MCF 10A (cell line): ENCODE data around the gene SCAPER. TPM values are rescaled to one million over a fixed set of nuclear protein-coding genes. Genes with fewer than 3 reads are reported as not detected.

Experiments used
- BruUV-seq: library from RNA; stranded (reverse); fragments of 400-500 nt; replicated peaks from 2 replicates; lab custom pipeline; 2021; lab: Mats Ljungman, UMichigan
- CTCF ChIA-PET: fragments of 300-600 bp; sonication (Branson Sonifier 250); formaldehyde crosslinking; extraction: SDS; loops from one replicate; lab custom pipeline; 2021; ENCODE audit warnings: antibody characterized with exemption, inconsistent platforms; lab: Yijun Ruan, JAX
- POLR2A ChIA-PET: fragments of 300-600, 350-650 bp; sonication (Branson Sonifier 250); formaldehyde crosslinking; extraction: SDS; loops from one replicate; lab custom pipeline; 2020; ENCODE audit warnings: antibody characterized with exemption, inconsistent platforms; lab: Yijun Ruan, JAX
- DNase-seq: peaks from one replicate; pipeline ENCODE4 v3.0.0-alpha.2; 2018; ENCODE audit not compliant: unreplicated experiment
- H3K27ac Mint-ChIP-seq: one replicate; pipeline ENCODE4 v1.8.0; 2022; ENCODE audit warnings: mild to moderate bottlenecking, low read depth, mixed read lengths; ENCODE audit not compliant: unreplicated experiment
- H3K27me3 Mint-ChIP-seq: one replicate; pipeline ENCODE4 v1.8.0; 2022; ENCODE audit warnings: mixed read lengths; ENCODE audit not compliant: insufficient read depth, unreplicated experiment
- H3K36me3 Mint-ChIP-seq: one replicate; pipeline ENCODE4 v1.8.0; 2022; ENCODE audit warnings: mild to moderate bottlenecking, moderate library complexity, mixed read lengths; ENCODE audit not compliant: insufficient read depth, unreplicated experiment
- H3K4me1 Mint-ChIP-seq: one replicate; pipeline ENCODE4 v1.8.0; 2022; ENCODE audit warnings: mixed read lengths; ENCODE audit not compliant: insufficient read depth, unreplicated experiment
- H3K4me3 Mint-ChIP-seq: one replicate; pipeline ENCODE4 v1.8.0; 2022; ENCODE audit warnings: mild to moderate bottlenecking, moderate library complexity, mixed read lengths; ENCODE audit not compliant: unreplicated experiment
- H3K9me3 Mint-ChIP-seq: one replicate; pipeline ENCODE4 v1.8.0; 2022; ENCODE audit warnings: mixed read lengths; ENCODE audit not compliant: unreplicated experiment
- intact Hi-C: fragments of 100-400 bp; cut with micrococcal nuclease; formaldehyde crosslinking; loops from 2 replicates; pipeline ENCODE4 v1.14.1; 2022
- total RNA-seq: library from RNA; stranded (reverse); gene quantifications from 2 replicates; pipeline ENCODE4 v1.2.3, GENCODE V29; 2022
- TF ChIP-seq, protein P1 (sequence below): fragments of 200-600 bp; IDR thresholded peaks from one replicate; pipeline ENCODE4 v1.8.0; 2022; ENCODE audit warnings: antibody characterized with exemption, mild to moderate bottlenecking; ENCODE audit not compliant: unreplicated experiment

The SCAPER gene
- total RNA-seq, 1 experiment from 2014 or later: 9.5 TPM

DNA sequence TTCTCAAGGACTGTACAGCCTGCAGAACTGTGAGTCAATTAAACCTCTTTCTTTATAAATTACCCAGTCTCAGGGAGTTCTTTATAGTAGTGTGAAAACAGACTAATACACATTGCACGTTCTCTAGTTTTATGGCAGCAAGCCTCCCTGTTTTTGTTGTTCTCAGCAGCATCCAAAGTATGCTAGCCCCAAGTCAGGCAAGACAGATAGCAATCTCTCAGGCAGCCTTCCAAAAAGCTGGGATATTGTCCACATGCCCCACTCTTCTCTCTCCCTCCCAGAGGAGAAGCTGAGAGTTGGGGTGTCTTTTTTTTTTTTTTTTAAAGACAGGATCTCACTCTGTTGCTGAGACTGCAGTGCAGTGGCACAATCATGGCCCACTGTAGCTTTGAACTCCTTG lies 438.0 kb downstream of the SCAPER start:
- POLR2A ChIA-PET: no interaction called here
- Mint-ChIP-seq H3K27ac (no peak overlapping the region), H3K36me3 (no peaks in the 10 kb centered on the region), H3K9me3 (peaks cover 23% of the 10 kb centered on the region), H3K4me1 (no peaks in the 10 kb centered on the region), H3K27me3 (no peaks in the 10 kb centered on the region), H3K4me3 (no peak overlapping the region)
- DNase-seq: no peak
- intact Hi-C loops: no loop called here
- no TSS peak for BruUV-seq
- TF ChIP-seq, protein P1, sequence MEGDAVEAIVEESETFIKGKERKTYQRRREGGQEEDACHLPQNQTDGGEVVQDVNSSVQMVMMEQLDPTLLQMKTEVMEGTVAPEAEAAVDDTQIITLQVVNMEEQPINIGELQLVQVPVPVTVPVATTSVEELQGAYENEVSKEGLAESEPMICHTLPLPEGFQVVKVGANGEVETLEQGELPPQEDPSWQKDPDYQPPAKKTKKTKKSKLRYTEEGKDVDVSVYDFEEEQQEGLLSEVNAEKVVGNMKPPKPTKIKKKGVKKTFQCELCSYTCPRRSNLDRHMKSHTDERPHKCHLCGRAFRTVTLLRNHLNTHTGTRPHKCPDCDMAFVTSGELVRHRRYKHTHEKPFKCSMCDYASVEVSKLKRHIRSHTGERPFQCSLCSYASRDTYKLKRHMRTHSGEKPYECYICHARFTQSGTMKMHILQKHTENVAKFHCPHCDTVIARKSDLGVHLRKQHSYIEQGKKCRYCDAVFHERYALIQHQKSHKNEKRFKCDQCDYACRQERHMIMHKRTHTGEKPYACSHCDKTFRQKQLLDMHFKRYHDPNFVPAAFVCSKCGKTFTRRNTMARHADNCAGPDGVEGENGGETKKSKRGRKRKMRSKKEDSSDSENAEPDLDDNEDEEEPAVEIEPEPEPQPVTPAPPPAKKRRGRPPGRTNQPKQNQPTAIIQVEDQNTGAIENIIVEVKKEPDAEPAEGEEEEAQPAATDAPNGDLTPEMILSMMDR: no peak
- CTCF ChIA-PET: interaction anchor here (0.6 kb wide), 1 partner anchor 8 kb away, joined by 3 read pairs; no protein-coding TSS in a partner anchor

DNA sequence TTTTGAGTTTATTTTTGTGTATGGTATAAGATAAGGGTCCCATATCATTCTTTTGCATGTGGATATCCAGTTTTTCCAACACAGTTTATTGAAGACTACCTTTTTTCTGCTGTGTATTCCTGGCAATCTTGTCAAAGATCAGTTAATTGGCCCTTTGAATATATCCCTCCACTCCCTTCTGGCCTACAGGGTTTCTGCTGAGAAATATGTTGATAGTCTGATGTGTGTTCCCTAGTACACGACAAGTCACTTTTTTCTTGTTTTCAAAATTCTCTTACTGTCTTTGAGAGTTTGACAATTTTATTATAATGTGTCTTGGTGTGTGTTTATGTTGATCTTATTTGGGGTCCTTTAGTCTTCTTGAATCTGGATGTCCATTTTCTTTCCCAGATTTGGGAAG lies 439.4 kb downstream of the SCAPER start:
- TF ChIP-seq, protein P1: no peak
- H3K27me3 Mint-ChIP-seq: no peaks in the 10 kb centered on the region
- no TSS peak for BruUV-seq
- DNase-seq: no peak
- POLR2A ChIA-PET: no interaction called here
- CTCF ChIA-PET: interaction anchor here (0.7 kb wide), 1 partner anchor 1176 kb away, joined by 3 read pairs; no protein-coding TSS in a partner anchor
- H3K36me3 Mint-ChIP-seq: no peaks in the 10 kb centered on the region
- H3K27ac Mint-ChIP-seq: no peak overlapping the region
- H3K9me3 Mint-ChIP-seq: peaks cover 23% of the 10 kb centered on the region
- H3K4me1 Mint-ChIP-seq: no peaks in the 10 kb centered on the region
- H3K4me3 Mint-ChIP-seq: no peak overlapping the region
- intact Hi-C loops: no loop called here

DNA sequence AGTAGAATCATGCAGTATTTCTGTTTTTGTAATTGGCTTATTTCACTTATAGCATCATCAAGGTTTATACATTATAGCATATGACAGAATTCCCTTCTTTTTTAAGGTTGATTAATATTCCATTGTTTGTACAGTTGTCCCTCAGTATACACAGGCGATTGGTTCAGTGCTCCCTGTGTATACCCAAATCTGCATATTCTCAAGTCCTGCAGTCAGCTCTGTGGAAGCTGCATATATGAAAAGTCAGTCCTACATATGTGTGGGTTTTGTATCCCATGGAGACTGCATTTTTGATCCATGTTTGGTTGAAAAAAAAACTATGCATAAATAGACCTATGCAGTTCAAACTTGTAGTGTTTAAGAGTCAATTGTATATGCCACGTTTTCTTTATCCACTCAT lies 440.9 kb downstream of the SCAPER start:
- ChIA-PET CTCF (no interaction called here), POLR2A (no interaction called here)
- DNase-seq: no peak
- Mint-ChIP-seq H3K4me3 (no peak overlapping the region), H3K27ac (no peak overlapping the region), H3K27me3 (no peaks in the 10 kb centered on the region), H3K9me3 (peaks cover 23% of the 10 kb centered on the region), H3K36me3 (no peaks in the 10 kb centered on the region), H3K4me1 (no peaks in the 10 kb centered on the region)
- intact Hi-C loops: no loop called here
- no TSS peak for BruUV-seq
- TF ChIP-seq, protein P1: no peak

DNA sequence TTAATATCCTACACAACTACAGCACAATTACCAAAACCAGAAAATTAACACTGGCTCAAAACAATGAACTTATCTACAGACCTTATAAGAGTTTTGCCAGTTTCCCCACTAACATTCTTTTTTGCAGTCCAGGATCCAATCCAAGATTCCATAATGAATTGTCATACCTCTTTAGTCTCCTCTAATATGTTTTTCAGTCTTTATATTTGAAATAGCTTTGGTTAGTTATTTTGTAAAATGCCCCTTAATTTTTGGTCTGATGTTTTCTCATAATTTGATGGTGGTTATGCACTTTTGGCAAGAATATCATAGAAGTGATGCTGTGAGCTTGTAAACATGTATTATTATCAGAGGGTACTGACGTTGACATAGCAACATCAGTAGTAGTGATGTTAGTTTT lies 444.3 kb downstream of the SCAPER start:
- TF ChIP-seq, protein P1: no peak
- ChIA-PET POLR2A (interaction anchor here (0.7 kb wide), 1 partner anchor 455 kb away, joined by 3 read pairs; no protein-coding TSS in a partner anchor), CTCF (no interaction called here)
- Mint-ChIP-seq H3K4me3 (no peak overlapping the region), H3K27ac (no peak overlapping the region), H3K27me3 (no peaks in the 10 kb centered on the region), H3K4me1 (no peaks in the 10 kb centered on the region), H3K36me3 (peaks cover 6% of the 10 kb centered on the region), H3K9me3 (peaks cover 2% of the 10 kb centered on the region)
- BruUV-seq: no TSS peak
- intact Hi-C loops: no loop called here
- no peak for DNase-seq
